Femur (tissue), 1 donor: ENCODE results near the gene GRIN1.

Experiments
- DNase-seq: peaks from one replicate; pipeline ENCODE4 v3.0.0-alpha.2; 2017

Gene GRIN1

GRCh38 chr9:137198051-137198901, 59.3 kb downstream of the GRIN1 start:
- DNase-seq: no peak

GRCh38 chr9:137198902-137199283, 59.9 kb downstream of the GRIN1 start:
- no peak for DNase-seq

- DNase-seq: no peak
Measured at GRCh38 chr9:137199411-137200121, 60.6 kb downstream of the GRIN1 start.

- DNase-seq: peak; percentile 99
Measured at GRCh38 chr9:137200311-137201204, 61.6 kb downstream of the GRIN1 start, which contains the start of gene TPRN. Gene TPRN (minus strand): TSS chr9:137200741. CDS start chr9:137200711, 30 bp downstream.

GRCh38 chr9:137201205-137201868, 62.4 kb downstream of the GRIN1 start:
- no peak for DNase-seq

- no peak for DNase-seq
Measured at GRCh38 chr9:137202966-137203365, 64.0 kb downstream of the GRIN1 start.

- no peak for DNase-seq
Measured at GRCh38 chr9:137204731-137205125, 65.8 kb downstream of the GRIN1 start.

GRCh38 chr9:137205126-137206069, 66.4 kb downstream of the GRIN1 start, which contains the start of the genes NDOR1 and TMEM203:
Gene NDOR1 (plus strand): TSS chr9:137205700. CDS start chr9:137205778, 78 bp downstream.
Gene TMEM203 (minus strand): TSS chr9:137205648. CDS start chr9:137205414, 234 bp downstream.
- peak; percentile 95 for DNase-seq

- no peak for DNase-seq
Measured at GRCh38 chr9:137206602-137207001, 67.6 kb downstream of the GRIN1 start.

- no peak for DNase-seq
Measured at GRCh38 chr9:137211532-137211931, 72.6 kb downstream of the GRIN1 start.

- DNase-seq: no peak
Measured at GRCh38 chr9:137212520-137212919, 73.6 kb downstream of the GRIN1 start.

GRCh38 chr9:137213160-137214060, 74.5 kb downstream of the GRIN1 start:
- no peak for DNase-seq

GRCh38 chr9:137214620-137215019, 75.7 kb downstream of the GRIN1 start:
- no peak for DNase-seq

GRCh38 chr9:137215196-137215986, 76.4 kb downstream of the GRIN1 start:
- DNase-seq: no peak

GRCh38 chr9:137216188-137216965, 77.4 kb downstream of the GRIN1 start:
- no peak for DNase-seq

GRCh38 chr9:137217276-137218211, 78.6 kb downstream of the GRIN1 start:
- no peak for DNase-seq

GRCh38 chr9:137218212-137218753, 79.3 kb downstream of the GRIN1 start:
- DNase-seq: no peak
